Measurements from ENCODE around the gene MTG1.
"Not testable (repeated sequence)": the region's sequence is repeated elsewhere in the genome, so short reads cannot be mapped to it uniquely, and the experiment has no call there.

The MTG1 gene

DNA sequence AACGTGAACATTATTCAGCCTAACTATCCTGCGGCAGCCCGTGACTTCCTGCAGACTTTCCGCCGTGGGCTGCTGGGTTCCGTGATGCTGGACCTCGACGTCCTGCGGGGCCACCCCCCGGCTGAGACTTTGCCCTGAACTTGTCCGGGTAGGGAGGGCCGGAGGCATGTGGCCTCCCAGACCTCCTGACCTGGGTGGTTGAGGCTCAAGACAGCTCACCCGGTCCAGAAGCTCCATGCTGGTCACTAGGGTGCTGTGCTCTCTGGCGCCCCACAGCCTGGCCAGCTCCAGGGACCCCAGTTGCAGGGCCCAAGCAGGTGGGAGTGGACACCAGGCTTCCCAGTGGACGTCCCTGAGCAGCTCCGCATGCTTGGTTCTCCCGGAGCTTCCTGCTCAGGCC, 26.1 kb downstream of the MTG1 start:
- H3K27me3 ChIP-seq, result peaks cover 29 to 45% (median 36%) of the 10 kb centered on the region in 11 experiments
- no peak overlapping the region for H3K4me3 ChIP-seq
- no peak overlapping the region for H3K4me2 ChIP-seq
- H3K9ac ChIP-seq, result no peak overlapping the region
- H3K4me1 ChIP-seq, result peaks cover 11 to 18% (median 15%) of the 10 kb centered on the region in 10 experiments; a peak in 18 of 20 replicates
- H3K27ac ChIP-seq, result no peak overlapping the region
- TF ChIP-seq Cebpa-rat (IDR thresholded peaks at IDR 0.05), result no peak
- peaks cover 33 to 53% (median 41%) of the 10 kb centered on the region in 11 experiments for H3K36me3 ChIP-seq
- H3K9me3 ChIP-seq (replicated peaks in 1 of 11), result peaks cover 9 to 12% (median 11%) of the 10 kb centered on the region in 11 experiments
- peaks cover 28 to 64% (median 54%) of the 10 kb centered on the region in 11 experiments; a peak in 21 of 22 replicates for H4K20me1 ChIP-seq

DNA sequence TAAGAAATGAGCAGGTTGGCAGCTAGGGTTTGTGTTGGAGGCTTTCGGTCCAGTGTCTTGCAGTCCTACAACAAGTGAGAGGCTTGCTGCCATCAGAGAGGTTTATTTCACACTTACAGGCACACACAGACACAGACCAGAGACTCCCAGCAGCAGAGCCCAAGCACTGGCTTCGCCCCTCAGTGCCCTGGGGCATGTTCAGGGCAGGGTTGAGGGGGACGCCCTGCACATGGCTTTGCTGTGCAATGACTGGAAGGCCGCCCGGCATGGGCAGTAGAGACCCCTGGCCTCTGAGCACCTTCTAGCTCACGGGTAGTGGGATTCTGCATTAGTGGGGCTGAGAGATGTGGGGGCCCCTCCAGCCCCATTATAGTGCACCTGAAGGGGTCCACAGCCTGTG, 26.6 kb downstream of the MTG1 start:
- H3K27me3 ChIP-seq, result peaks cover 32 to 50% (median 41%) of the 10 kb centered on the region in 11 experiments
- no peak for TF ChIP-seq Cebpa-rat (IDR thresholded peaks at IDR 0.05)
- H3K27ac ChIP-seq, result no peak overlapping the region
- H3K4me1 ChIP-seq, result peaks cover 11 to 18% (median 15%) of the 10 kb centered on the region in 10 experiments; a peak in 18 of 20 replicates
- H3K4me2 ChIP-seq, result no peak overlapping the region
- H4K20me1 ChIP-seq, result peaks cover 28 to 59% (median 54%) of the 10 kb centered on the region in 11 experiments; a peak in 21 of 22 replicates
- peaks cover 27 to 48% (median 36%) of the 10 kb centered on the region in 11 experiments for H3K36me3 ChIP-seq
- no peak overlapping the region for H3K4me3 ChIP-seq
- H3K9me3 ChIP-seq (replicated peaks in 1 of 11), result peaks cover 4 to 7% (median 5%) of the 10 kb centered on the region in 11 experiments; a peak in 21 of 22 replicates
- no peak overlapping the region for H3K9ac ChIP-seq

DNA sequence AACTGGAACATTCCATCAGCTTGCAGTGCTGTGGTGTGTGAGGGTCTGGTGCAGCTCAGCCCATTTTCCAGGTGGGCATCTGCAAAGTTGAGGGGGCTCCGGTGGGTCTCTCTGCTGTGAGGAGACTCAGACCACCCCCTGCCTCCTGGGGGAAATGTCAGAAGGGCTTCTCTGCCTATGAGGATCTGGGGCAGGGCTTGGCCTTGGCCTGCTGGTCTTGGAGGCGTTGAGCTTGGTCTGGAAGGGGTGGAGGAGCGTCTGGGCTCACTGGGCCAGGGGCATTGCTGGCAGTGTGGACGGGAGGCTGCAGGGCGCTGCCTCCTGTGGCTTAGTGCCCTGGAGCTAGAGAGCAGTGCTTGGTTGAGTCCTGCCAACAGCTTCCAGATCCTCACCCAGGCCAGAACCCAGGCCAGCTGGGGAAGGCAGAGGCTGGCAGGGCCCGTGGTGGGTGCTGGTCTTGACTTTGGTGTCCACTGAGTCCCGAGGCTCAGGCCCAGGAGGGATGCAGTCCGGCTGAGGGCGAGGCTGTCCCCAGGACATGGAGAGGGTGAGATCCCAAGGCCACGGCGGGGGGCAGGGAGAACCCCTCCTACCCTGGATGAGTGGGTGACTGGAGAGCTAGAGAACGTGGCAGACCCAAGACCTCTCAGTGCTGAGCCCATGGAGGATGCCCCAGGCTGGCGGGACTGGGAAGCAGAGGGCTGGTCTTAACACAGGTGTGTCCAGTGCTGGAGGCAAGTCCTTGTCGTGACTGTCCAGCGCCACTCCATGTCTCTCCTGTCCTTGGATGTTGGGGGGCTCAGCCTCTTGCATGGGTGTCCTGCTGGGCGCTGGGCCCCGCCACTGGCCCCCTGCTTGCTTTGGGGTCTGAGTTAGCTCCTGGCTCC, 27.6 kb downstream of the MTG1 start:
- peaks cover 32 to 50% (median 41%) of the 10 kb centered on the region in 11 experiments for H3K27me3 ChIP-seq
- TF ChIP-seq Cebpa-rat (IDR thresholded peaks at IDR 0.05), result no peak
- no peaks in the 10 kb centered on the region for H3K9me3 ChIP-seq (replicated peaks in 1 of 11)
- H3K4me2 ChIP-seq, result peak overlapping the region in 5 of 11 experiments; percentile 77 to 88 (median 82); a peak in 6 of 22 replicates
- H3K4me1 ChIP-seq, result peaks cover 11 to 18% (median 15%) of the 10 kb centered on the region in 10 experiments; a peak in 18 of 20 replicates
- peaks cover 28 to 59% (median 54%) of the 10 kb centered on the region in 11 experiments; a peak in 21 of 22 replicates for H4K20me1 ChIP-seq
- H3K4me3 ChIP-seq, result no peak overlapping the region
- peaks cover 21 to 42% (median 29%) of the 10 kb centered on the region in 11 experiments for H3K36me3 ChIP-seq
- H3K27ac ChIP-seq, result no peak overlapping the region
- no peak overlapping the region for H3K9ac ChIP-seq

DNA sequence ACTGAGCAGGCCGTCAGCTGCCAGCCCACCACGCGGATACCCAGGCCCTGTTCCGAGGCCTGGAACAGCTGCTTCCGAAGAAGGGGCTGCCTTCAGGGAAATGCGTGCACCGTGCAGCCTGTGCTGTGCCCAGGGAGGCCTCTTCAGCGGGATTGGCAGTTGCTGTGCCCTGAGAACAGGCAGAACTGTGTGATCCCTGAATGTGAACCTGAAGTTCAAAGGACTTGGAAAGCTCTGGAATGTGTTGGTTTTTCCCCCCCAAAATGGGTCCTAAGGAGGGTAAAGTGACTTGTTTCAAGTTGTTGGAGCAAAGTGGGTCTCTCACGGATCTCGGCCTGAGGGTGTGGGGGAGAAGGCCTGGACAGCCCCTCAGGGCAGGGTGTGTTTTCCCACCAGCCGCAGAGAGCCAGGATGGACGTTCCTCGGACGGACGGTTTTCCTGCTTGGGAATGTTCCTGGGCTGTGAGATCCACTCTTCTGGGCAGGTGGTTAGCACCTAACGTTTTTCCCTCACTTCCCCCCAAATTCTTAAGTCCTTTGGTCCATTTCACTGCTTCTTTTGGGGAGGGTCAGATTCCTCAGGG, 28.4 kb downstream of the MTG1 start:
- Histone ChIP-seq H3K9me3 (replicated peaks in 1 of 11) (no peaks in the 10 kb centered on the region), H3K27me3 (peaks cover 32 to 50% (median 41%) of the 10 kb centered on the region in 11 experiments), H3K4me3 (peak overlapping the region in 5 of 10 experiments; percentile 44 to 62 (median 53); a peak in 7 of 20 replicates), H3K9ac (peak overlapping the region in 6 of 11 experiments; percentile 17 to 61 (median 57); a peak in 4 of 22 replicates), H3K4me1 (peaks cover 11 to 18% (median 15%) of the 10 kb centered on the region in 10 experiments; a peak in 18 of 20 replicates), H4K20me1 (peaks cover 28 to 59% (median 54%) of the 10 kb centered on the region in 11 experiments; a peak in 21 of 22 replicates), H3K36me3 (peaks cover 21 to 42% (median 29%) of the 10 kb centered on the region in 11 experiments), H3K4me2 (peak overlapping the region; percentile 75 to 90 (median 83)), H3K27ac (no peak overlapping the region)
- no peak for TF ChIP-seq Cebpa-rat (IDR thresholded peaks at IDR 0.05)

DNA sequence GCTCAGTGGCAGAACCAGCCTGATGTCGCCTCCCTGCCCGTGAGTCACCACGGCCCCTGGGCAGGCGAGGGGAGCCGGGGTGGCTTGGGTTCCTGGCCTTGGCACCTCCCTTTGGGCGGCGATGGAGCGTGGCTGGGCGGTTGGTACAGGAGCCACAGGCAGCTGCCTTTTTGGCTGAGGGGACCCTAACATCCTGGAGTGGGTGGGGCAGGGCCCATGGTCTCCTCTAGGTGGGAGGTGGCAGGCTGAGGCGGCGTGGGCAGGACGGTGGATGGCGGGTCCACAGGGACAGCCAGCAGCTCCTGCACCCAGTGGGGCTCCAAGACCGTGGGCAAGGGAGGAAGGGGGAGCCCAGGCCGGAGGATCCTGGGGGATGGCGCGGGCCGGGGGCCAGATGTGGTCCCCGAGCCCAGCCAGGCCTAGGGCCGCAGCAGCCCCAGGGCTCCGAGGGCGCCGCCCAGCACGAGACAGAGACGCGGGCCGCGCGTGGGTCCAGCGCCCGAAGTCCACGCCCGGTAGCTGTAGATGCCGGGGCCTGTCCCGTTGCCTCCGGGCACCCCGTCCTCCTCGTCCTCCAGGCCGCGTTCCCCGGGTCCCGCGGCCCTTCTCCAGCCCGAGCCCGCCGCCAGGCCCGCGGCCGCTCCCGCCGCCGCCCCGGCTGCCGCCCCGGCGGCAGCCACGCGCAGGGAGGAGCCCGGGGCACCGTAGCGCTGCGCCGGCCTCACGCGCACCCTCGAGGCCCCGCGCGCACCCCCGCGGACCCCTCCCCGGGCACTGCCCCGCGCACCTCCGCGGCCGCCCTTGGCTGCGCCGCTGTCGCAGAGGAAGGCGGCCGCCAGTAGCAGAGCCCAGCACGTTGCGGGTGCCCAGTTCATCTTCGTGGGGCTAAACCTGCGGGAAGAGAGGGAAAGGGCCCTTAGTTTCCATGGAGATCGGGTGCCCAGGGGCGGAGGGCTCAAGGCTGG, 29.1 kb downstream of the MTG1 start:
- H3K27me3 ChIP-seq, result peaks cover 32 to 50% (median 41%) of the 10 kb centered on the region in 11 experiments
- no peaks in the 10 kb centered on the region for H3K9me3 ChIP-seq (replicated peaks in 1 of 11)
- peaks cover 20 to 39% (median 27%) of the 10 kb centered on the region in 11 experiments for H3K36me3 ChIP-seq
- TF ChIP-seq Cebpa-rat (IDR thresholded peaks at IDR 0.05), result no peak
- H3K4me3 ChIP-seq, result peak overlapping the region; percentile 44 to 62 (median 50)
- H3K9ac ChIP-seq, result peak overlapping the region in 9 of 11 experiments; percentile 25 to 63 (median 57); a peak in 15 of 22 replicates
- H4K20me1 ChIP-seq, result peaks cover 28 to 56% (median 54%) of the 10 kb centered on the region in 11 experiments; a peak in 21 of 22 replicates
- peaks cover 11 to 18% (median 15%) of the 10 kb centered on the region in 10 experiments; a peak in 18 of 20 replicates for H3K4me1 ChIP-seq
- peak overlapping the region; percentile 75 to 90 (median 83) for H3K4me2 ChIP-seq
- H3K27ac ChIP-seq, result no peak overlapping the region

DNA sequence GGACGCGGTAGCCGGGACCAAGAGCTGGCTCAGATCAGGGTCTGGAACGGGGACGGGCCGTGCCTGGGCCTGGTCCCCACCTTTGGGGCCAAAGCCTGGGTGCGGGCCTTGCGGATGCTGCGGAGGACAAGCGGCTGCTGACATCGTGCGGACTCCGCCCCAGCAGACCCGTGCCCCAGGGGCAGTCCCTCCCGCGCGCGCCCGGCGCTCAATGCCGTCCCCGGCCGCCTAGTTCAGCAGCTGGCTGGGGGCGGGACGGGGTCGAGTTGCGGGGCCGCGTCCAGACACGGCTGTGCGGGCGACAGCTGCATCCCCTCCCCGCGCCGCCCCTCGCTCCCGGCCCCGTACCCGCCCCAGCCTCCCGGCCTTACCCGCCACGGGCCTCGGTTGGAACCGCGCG, 30.1 kb downstream of the MTG1 start:
- H3K36me3 ChIP-seq, result peaks cover 10 to 29% (median 17%) of the 10 kb centered on the region in 11 experiments
- H3K27me3 ChIP-seq, result peaks cover 32 to 50% (median 41%) of the 10 kb centered on the region in 11 experiments
- peaks cover 11 to 18% (median 15%) of the 10 kb centered on the region in 10 experiments; a peak in 18 of 20 replicates for H3K4me1 ChIP-seq
- peaks cover 28 to 46% (median 45%) of the 10 kb centered on the region in 11 experiments; a peak in 21 of 22 replicates for H4K20me1 ChIP-seq
- H3K9me3 ChIP-seq (replicated peaks in 1 of 11); H3K4me3 ChIP-seq; H3K27ac ChIP-seq; H3K9ac ChIP-seq; H3K4me2 ChIP-seq: not testable (repeated sequence)

DNA sequence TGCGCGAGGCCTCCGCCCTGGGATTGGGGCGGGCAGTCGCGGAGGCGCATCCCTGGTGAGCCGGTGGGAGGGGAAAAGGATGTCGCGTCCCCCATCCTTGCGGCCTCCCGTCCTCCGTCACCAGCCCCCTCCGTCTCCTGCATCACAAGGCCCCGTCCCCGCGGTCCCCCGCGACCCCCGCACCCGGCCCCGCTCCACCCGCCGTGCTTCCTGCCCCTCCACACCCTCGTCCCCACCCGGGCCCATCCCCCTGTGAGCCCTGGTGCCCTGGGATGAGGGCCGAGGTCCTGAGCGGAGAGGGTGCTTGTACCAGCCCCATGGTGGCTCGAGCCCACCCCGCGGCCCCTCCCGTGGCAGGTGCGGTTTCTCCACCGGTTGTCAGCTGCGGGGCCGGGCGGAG, 30.6 kb downstream of the MTG1 start, which contains the start of gene SPRN:
SPRN (minus strand) TSS at position 25 of the 400 bp plus-strand sequence. CDS start 944 bp downstream, outside the sequence.
- peaks cover 5 to 24% (median 12%) of the 10 kb centered on the region in 11 experiments; a peak in 21 of 22 replicates for H3K36me3 ChIP-seq
- peak within 1 kb of the TSS; percentile 75 to 90 (median 83) for H3K4me2 ChIP-seq
- peak within 1 kb of the TSS; percentile 44 to 62 (median 50) for H3K4me3 ChIP-seq
- not testable (repeated sequence) for H3K9me3 ChIP-seq (replicated peaks in 1 of 11); H3K27ac ChIP-seq
- H3K27me3 ChIP-seq, result peaks cover 32 to 50% (median 41%) of the 10 kb centered on the region in 11 experiments
- peaks cover 28 to 41% (median 40%) of the 10 kb centered on the region in 11 experiments; a peak in 21 of 22 replicates for H4K20me1 ChIP-seq
- H3K9ac ChIP-seq, result peak within 1 kb of the TSS in 6 of 11 experiments; percentile 35 to 63 (median 58); a peak in 7 of 22 replicates
- peaks cover 11 to 18% (median 15%) of the 10 kb centered on the region in 10 experiments; a peak in 18 of 20 replicates for H3K4me1 ChIP-seq

DNA sequence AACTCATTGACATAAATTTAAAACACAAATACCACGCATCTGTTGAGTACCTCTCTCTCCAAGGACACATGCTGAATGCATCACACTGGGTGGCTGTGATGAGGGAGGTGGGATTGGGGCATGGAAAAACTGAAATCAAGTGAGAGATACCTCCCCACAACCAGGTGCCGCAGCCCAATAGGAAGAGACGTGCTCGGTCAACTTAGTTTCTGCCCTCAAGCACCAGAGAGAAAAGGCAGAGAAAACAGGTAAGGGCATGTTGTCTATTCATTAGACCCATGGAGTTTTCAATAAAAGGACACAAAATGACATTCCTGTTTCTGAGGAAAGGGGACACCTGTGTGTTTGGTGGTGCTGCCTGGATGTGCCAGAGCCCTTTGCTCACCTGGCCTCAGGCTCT, 35.6 kb downstream of the MTG1 start:
- H3K4me1 ChIP-seq; H3K27ac ChIP-seq; H3K27me3 ChIP-seq; H3K9ac ChIP-seq; H4K20me1 ChIP-seq; H3K9me3 ChIP-seq (replicated peaks in 1 of 11); H3K4me2 ChIP-seq; H3K4me3 ChIP-seq; H3K36me3 ChIP-seq: not testable (repeated sequence)

DNA sequence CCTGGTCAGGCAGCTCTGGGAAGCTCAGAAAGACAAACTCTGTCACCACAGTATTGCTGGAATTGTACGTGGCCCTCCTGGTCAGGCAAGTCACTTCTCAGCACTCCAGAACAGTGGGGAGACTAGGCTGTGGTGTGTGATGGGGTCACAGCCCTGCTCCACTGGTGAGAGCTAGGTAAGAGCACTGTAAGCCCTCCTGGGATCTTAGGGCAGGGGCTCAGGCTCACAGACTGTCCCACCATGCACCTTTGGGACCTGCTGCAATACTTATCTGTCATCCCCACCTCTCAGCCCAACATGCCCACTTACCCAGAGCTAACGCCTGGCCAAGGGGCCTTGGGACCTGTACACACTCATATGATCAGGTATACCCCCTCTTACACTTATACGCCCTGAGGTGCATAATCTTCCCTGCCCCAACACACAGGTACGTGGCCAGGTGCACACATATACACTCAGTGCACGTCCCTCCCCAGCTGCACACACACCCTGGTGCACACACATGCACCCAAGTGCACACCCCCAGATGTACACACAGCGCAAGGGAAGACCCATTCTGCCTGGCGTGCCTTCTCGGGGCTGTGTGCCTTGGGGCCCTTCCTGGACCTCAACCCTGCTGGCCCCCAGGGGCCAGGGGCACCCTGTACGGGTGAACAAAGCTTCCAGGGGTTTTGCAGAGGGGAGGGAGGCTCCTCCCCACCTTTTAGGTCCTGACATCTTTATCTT, 38.1 kb downstream of the MTG1 start:
- not testable (repeated sequence) for H3K4me3 ChIP-seq, H3K9ac ChIP-seq, H3K27me3 ChIP-seq, H3K27ac ChIP-seq, H3K4me2 ChIP-seq, H3K36me3 ChIP-seq, H3K4me1 ChIP-seq, H4K20me1 ChIP-seq
- peaks cover 8 to 10% (median 9%) of the 10 kb centered on the region in 11 experiments; a peak in 21 of 22 replicates for H3K9me3 ChIP-seq (replicated peaks in 1 of 11)

DNA sequence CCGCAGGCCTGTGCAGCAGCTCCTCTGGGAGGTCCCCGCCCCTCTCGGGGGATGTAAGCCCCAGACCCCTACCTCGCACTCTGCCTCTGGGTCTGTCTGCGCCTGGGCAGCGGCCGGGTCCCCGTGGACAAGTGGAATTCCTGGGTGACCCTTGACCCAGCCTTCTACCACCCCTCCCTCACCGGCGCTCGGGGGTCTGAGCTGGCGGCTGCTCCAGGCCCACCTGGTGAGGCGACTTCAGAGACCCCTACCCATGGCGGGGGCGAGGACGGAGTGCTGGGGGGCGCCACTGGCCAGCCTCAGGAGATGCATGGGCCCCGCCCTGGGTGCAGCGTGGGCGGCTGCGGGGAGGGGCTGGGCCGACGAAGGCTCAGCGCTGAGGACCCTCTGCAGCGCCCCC, 38.8 kb downstream of the MTG1 start:
- not testable (repeated sequence) for H4K20me1 ChIP-seq, H3K27me3 ChIP-seq, H3K27ac ChIP-seq, H3K4me1 ChIP-seq, H3K4me3 ChIP-seq, H3K4me2 ChIP-seq, H3K9ac ChIP-seq, H3K36me3 ChIP-seq
- H3K9me3 ChIP-seq (replicated peaks in 1 of 11), result peaks cover 8 to 10% (median 9%) of the 10 kb centered on the region in 11 experiments; a peak in 21 of 22 replicates

All from BLaER1 treated with 17β-estradiol and CSF1 and Interleukin-3, amounts not matched to agents 10 nM and 100 nM (cell line).